OCI-LY1 (cell line): ENCODE measurements around the gene C1orf122.

Experiments used
- H2AFZ ChIP-seq: fragments of 200-600 bp; sonication (generic), shearing (Covaris generic); 2 replicates; pipeline ENCODE4 v1.6.0; 2014; ENCODE audit warnings: antibody characterized with exemption, mild to moderate bottlenecking, low read length
- H3F3A ChIP-seq: fragments of 200-600 bp; sonication (generic), shearing (Covaris generic); 2 replicates; pipeline ENCODE4 v1.6.0; 2014; ENCODE audit warnings: mild to moderate bottlenecking, antibody characterized with exemption, low read length, moderate library complexity; ENCODE audit not compliant: insufficient read depth
- H3K27ac ChIP-seq: fragments of 200-600 bp; sonication (generic); 2 replicates; pipeline ENCODE4 v1.5.1; 2014; ENCODE audit warnings: low read length, mixed run types, mild to moderate bottlenecking, low read depth; ENCODE audit not compliant: poor library complexity, severe bottlenecking
- H3K27me3 ChIP-seq: fragments of 200-600 bp; sonication (generic); 2 replicates; pipeline ENCODE4 v1.6.0; 2014; ENCODE audit warnings: antibody characterized with exemption, mild to moderate bottlenecking, low read length, moderate library complexity; ENCODE audit not compliant: insufficient read depth
- H3K36me3 ChIP-seq: fragments of 200-600 bp; sonication (generic); 2 replicates; pipeline ENCODE4 v1.6.1; 2014; ENCODE audit warnings: mild to moderate bottlenecking, antibody characterized with exemption, low read length, moderate library complexity, mixed read lengths; ENCODE audit not compliant: insufficient read depth
- H3K4me1 ChIP-seq: fragments of 200-600 bp; sonication (generic); 2 replicates; pipeline ENCODE4 v1.5.1; 2014; ENCODE audit warnings: mild to moderate bottlenecking, low read length, moderate library complexity; ENCODE audit not compliant: insufficient read depth, severe bottlenecking
- H3K4me2 ChIP-seq: fragments of 200-600 bp; sonication (generic), shearing (Covaris generic); 2 replicates; pipeline ENCODE4 v1.6.1; 2014; ENCODE audit warnings: low read length
- H3K4me3 ChIP-seq: fragments of 200-600 bp; sonication (generic); 2 replicates; pipeline ENCODE4 v1.5.1; 2014; ENCODE audit warnings: low read length, low read depth, mild to moderate bottlenecking, mixed read lengths; ENCODE audit not compliant: poor library complexity, severe bottlenecking
- H3K79me2 ChIP-seq: fragments of 200-600 bp; shearing (Covaris generic); 2 replicates; pipeline ENCODE4 v1.6.1; 2016; ENCODE audit warnings: mixed run types, low read length, mixed read lengths; ENCODE audit not compliant: insufficient read depth
- H3K9ac ChIP-seq: fragments of 200-600 bp; sonication (generic), shearing (Covaris generic); 2 replicates; pipeline ENCODE4 v1.6.1; 2014; ENCODE audit warnings: mild to moderate bottlenecking, low read length, mixed read lengths
- H3K9me2 ChIP-seq: fragments of 200-600 bp; sonication (generic), shearing (Covaris generic); 2 replicates; pipeline ENCODE4 v1.6.1; 2014; ENCODE audit warnings: low read depth, mild to moderate bottlenecking, low read length, mixed read lengths
- H3K9me3 ChIP-seq: fragments of 200-600 bp; shearing (Covaris generic); 2 replicates; pipeline ENCODE4 v1.6.1; 2014; ENCODE audit warnings: low read length, mixed read lengths
- H4K20me1 ChIP-seq: fragments of 200-600 bp; sonication (generic), shearing (Covaris generic); 2 replicates; pipeline ENCODE4 v1.6.0; 2016; ENCODE audit warnings: mild to moderate bottlenecking, low read length; ENCODE audit not compliant: insufficient read depth
- CTCF ChIP-seq: fragments of 200-600 bp; sonication (generic), shearing (Covaris generic); IDR thresholded peaks from 2 replicates; pipeline ENCODE4 v1.5.1; 2017; ENCODE audit warnings: mild to moderate bottlenecking, antibody characterized with exemption, low read length, moderate library complexity, mixed read lengths
- EZH2 ChIP-seq: fragments of 200-600 bp; sonication (generic), shearing (Covaris generic); IDR thresholded peaks from 2 replicates; pipeline ENCODE4 v1.8.0; 2017; ENCODE audit warnings: borderline replicate concordance, mixed run types, mild to moderate bottlenecking, antibody characterized with exemption, low read length, moderate library complexity, mixed read lengths

C1orf122 gene

GRCh38 chr1:37831109-37831508 is 23.5 kb downstream of the C1orf122 start:
- no peak overlapping the region for H3K4me3 ChIP-seq
- H3K9ac ChIP-seq = no peak overlapping the region
- no peak overlapping the region for H2AFZ ChIP-seq
- H3K79me2 ChIP-seq = no peaks in the 10 kb centered on the region
- H3K27me3 ChIP-seq = no peaks in the 10 kb centered on the region
- TF ChIP-seq EZH2 (no peak), CTCF (no peak)
- no peaks in the 10 kb centered on the region for H3K9me3 ChIP-seq
- no peak overlapping the region for H3K4me2 ChIP-seq
- H3K27ac ChIP-seq = no peak overlapping the region
- H3K36me3 ChIP-seq = peaks cover 71% of the 10 kb centered on the region
- no peaks in the 10 kb centered on the region for H3F3A ChIP-seq
- H4K20me1 ChIP-seq = no peaks in the 10 kb centered on the region
- H3K4me1 ChIP-seq = no peaks in the 10 kb centered on the region
- H3K9me2 ChIP-seq = no peaks in the 10 kb centered on the region

- Histone ChIP-seq H3K9ac (no peak overlapping the region), H3K79me2 (no peaks in the 10 kb centered on the region), H3K9me2 (no peaks in the 10 kb centered on the region), H2AFZ (no peak overlapping the region), H4K20me1 (no peaks in the 10 kb centered on the region), H3K27me3 (no peaks in the 10 kb centered on the region), H3K4me1 (no peaks in the 10 kb centered on the region), H3F3A (no peaks in the 10 kb centered on the region), H3K36me3 (peaks cover 75% of the 10 kb centered on the region), H3K4me2 (no peak overlapping the region), H3K4me3 (no peak overlapping the region), H3K9me3 (no peaks in the 10 kb centered on the region), H3K27ac (no peak overlapping the region)
- TF ChIP-seq EZH2 (no peak), CTCF (no peak)
These were observed 24.2 kb downstream of the C1orf122 start for GRCh38 chr1:37831809-37832208.

- Histone ChIP-seq H3K9me3 (no peaks in the 10 kb centered on the region), H3K36me3 (peaks cover 63% of the 10 kb centered on the region), H4K20me1 (no peaks in the 10 kb centered on the region), H3F3A (no peaks in the 10 kb centered on the region), H3K4me1 (no peaks in the 10 kb centered on the region), H3K9ac (no peak overlapping the region), H3K4me3 (no peak overlapping the region), H3K79me2 (no peaks in the 10 kb centered on the region), H3K4me2 (no peak overlapping the region), H3K27me3 (no peaks in the 10 kb centered on the region), H2AFZ (no peak overlapping the region), H3K27ac (no peak overlapping the region), H3K9me2 (no peaks in the 10 kb centered on the region)
- TF ChIP-seq CTCF (no peak), EZH2 (no peak)
These were observed 29.2 kb downstream of the C1orf122 start for GRCh38 chr1:37836788-37837187.
